Amygdala (tissue), 56 donors: ENCODE data around the gene TEPSIN.

ENCODE experiments used
- DNase-seq, 56 donors: peaks; one replicate each; lab custom pipeline; 2025; lab: John Stamatoyannopoulos, UW

TEPSIN gene

GRCh38 chr17:81200695-81201580 is 37.9 kb downstream of the TEPSIN start:
- DNase-seq, result peak in 42 of 56 donors; percentile 3 to 80 (median 37)

- no peak for DNase-seq
Measured at GRCh38 chr17:81200201-81200600, 38.7 kb downstream of the TEPSIN start.

GRCh38 chr17:81199482-81199830 is 39.4 kb downstream of the TEPSIN start:
- DNase-seq, result no peak

- DNase-seq, result no peak
Measured at GRCh38 chr17:81198826-81199481, 39.9 kb downstream of the TEPSIN start.

GRCh38 chr17:81197831-81198490 is 40.9 kb downstream of the TEPSIN start:
- no peak for DNase-seq

GRCh38 chr17:81197409-81197795 is 41.5 kb downstream of the TEPSIN start:
- DNase-seq, result no peak

- no peak for DNase-seq
Measured at GRCh38 chr17:81196505-81197408, 42.1 kb downstream of the TEPSIN start.

- DNase-seq, result no peak
Measured at GRCh38 chr17:81195941-81196495, 42.8 kb downstream of the TEPSIN start.

- DNase-seq, result no peak
Measured at GRCh38 chr17:81194941-81195901, 43.6 kb downstream of the TEPSIN start.

GRCh38 chr17:81194225-81194760 is 44.6 kb downstream of the TEPSIN start:
- no peak for DNase-seq

- DNase-seq, result no peak
Measured at GRCh38 chr17:81193470-81194224, 45.2 kb downstream of the TEPSIN start.

GRCh38 chr17:81193051-81193410 is 45.8 kb downstream of the TEPSIN start:
- DNase-seq, result no peak

- DNase-seq, result no peak
Measured at GRCh38 chr17:81192386-81193050, 46.3 kb downstream of the TEPSIN start.

GRCh38 chr17:81191646-81192045 is 47.2 kb downstream of the TEPSIN start:
- DNase-seq, result no peak

- DNase-seq, result no peak
Measured at GRCh38 chr17:81191116-81191515, 47.7 kb downstream of the TEPSIN start.

GRCh38 chr17:81190591-81190990 is 48.3 kb downstream of the TEPSIN start:
- no peak for DNase-seq
